ENCODE results near the gene NOL9.
A peak's percentile ranks its signal among the peaks of the same experiment; 100 is the strongest.

The NOL9 gene

GRCh38 chr1:6489799-6490180, 64.5 kb downstream of the NOL9 start:
- peak overlapping the region; percentile 61 for H3K27ac ChIP-seq (ENCODE audit: low read length)
- peak overlapping the region; percentile 98 for H3K9ac ChIP-seq (ENCODE audit: low read length)
- no peaks in the 10 kb centered on the region for H4K20me1 ChIP-seq (ENCODE audit: insufficient read depth, low read length)

DNA sequence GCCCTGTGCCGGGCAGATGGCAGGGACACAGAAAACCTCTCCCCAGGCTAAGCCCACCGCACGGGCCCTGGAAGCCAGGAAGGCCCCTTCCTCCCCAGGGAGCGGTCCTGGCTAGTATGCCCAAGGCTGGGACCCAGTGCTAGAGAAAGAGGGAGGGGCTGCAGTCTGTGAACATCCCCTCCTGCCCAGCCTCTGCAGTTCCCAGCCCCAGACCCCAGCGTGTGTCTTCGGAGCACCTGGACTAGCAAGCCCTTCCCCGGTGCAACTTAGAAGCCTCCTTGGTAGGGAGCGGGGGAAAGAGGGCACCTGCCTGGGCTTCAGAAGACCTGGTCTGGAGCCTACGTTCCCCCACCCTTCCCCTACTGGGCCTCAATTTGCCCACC, 64.9 kb downstream of the NOL9 start:
- Histone ChIP-seq H3K27ac (ENCODE audit: low read length) (no peak overlapping the region), H3K4me3 (ENCODE audit: low read length) (peak overlapping the region; percentile 98)
- TF ChIP-seq EZH2phosphoT487 (IDR thresholded peaks at IDR 0.05; ENCODE audit: low read depth): no peak
- TF ChIP-seq, protein P1, sequence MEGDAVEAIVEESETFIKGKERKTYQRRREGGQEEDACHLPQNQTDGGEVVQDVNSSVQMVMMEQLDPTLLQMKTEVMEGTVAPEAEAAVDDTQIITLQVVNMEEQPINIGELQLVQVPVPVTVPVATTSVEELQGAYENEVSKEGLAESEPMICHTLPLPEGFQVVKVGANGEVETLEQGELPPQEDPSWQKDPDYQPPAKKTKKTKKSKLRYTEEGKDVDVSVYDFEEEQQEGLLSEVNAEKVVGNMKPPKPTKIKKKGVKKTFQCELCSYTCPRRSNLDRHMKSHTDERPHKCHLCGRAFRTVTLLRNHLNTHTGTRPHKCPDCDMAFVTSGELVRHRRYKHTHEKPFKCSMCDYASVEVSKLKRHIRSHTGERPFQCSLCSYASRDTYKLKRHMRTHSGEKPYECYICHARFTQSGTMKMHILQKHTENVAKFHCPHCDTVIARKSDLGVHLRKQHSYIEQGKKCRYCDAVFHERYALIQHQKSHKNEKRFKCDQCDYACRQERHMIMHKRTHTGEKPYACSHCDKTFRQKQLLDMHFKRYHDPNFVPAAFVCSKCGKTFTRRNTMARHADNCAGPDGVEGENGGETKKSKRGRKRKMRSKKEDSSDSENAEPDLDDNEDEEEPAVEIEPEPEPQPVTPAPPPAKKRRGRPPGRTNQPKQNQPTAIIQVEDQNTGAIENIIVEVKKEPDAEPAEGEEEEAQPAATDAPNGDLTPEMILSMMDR (IDR thresholded peaks at IDR 0.05; ENCODE audit: low read depth, low read length): no peak

More at GRCh38 chr1:6489799-6490180, 64.5 kb downstream of the NOL9 start:
- peak overlapping the region; percentile 71; the same call in 1 of the 2 replicates for H2AFZ ChIP-seq (ENCODE audit: low read depth, low read length)
- H3K27me3 ChIP-seq (ENCODE audit: low read depth, low read length): no peaks in the 10 kb centered on the region
- no peaks in the 10 kb centered on the region for H3K79me2 ChIP-seq (ENCODE audit: low read length)
- peaks cover 16% of the 10 kb centered on the region for H3K4me1 ChIP-seq (ENCODE audit: low read length)
- no peaks in the 10 kb centered on the region for H3K9me3 ChIP-seq (ENCODE audit: insufficient read depth, low read length)
- no peaks in the 10 kb centered on the region for H3K36me3 ChIP-seq (replicated peaks; ENCODE audit: low read depth, low read length)
- H3K4me3 ChIP-seq (ENCODE audit: low read length): peak overlapping the region; percentile 98
- TF ChIP-seq, protein P1 (IDR thresholded peaks at IDR 0.05; ENCODE audit: low read depth, low read length): peak; percentile 69
- TF ChIP-seq EZH2phosphoT487 (IDR thresholded peaks at IDR 0.05; ENCODE audit: low read depth): no peak
- peak overlapping the region; percentile 88 for H3K4me2 ChIP-seq (ENCODE audit: low read length)

GRCh38 chr1:6488602-6489382, 65.5 kb downstream of the NOL9 start:
- Histone ChIP-seq H4K20me1 (ENCODE audit: insufficient read depth, low read length) (no peaks in the 10 kb centered on the region), H3K4me1 (ENCODE audit: low read length) (peaks cover 16% of the 10 kb centered on the region), H3K36me3 (replicated peaks; ENCODE audit: low read depth, low read length) (no peaks in the 10 kb centered on the region), H3K4me3 (ENCODE audit: low read length) (no peak overlapping the region), H3K27me3 (ENCODE audit: low read depth, low read length) (no peaks in the 10 kb centered on the region), H3K9me3 (ENCODE audit: insufficient read depth, low read length) (no peaks in the 10 kb centered on the region), H3K9ac (ENCODE audit: low read length) (no peak overlapping the region), H3K27ac (ENCODE audit: low read length) (no peak overlapping the region), H2AFZ (ENCODE audit: low read depth, low read length) (no peak overlapping the region), H3K79me2 (ENCODE audit: low read length) (no peaks in the 10 kb centered on the region), H3K4me2 (ENCODE audit: low read length) (no peak overlapping the region)
- TF ChIP-seq EZH2phosphoT487 (IDR thresholded peaks at IDR 0.05; ENCODE audit: low read depth): no peak
- TF ChIP-seq, protein P1 (IDR thresholded peaks at IDR 0.05; ENCODE audit: low read depth, low read length): no peak

More for the DNA sequence above, 64.9 kb downstream of the NOL9 start:
- peak overlapping the region; percentile 88 for H3K4me2 ChIP-seq (ENCODE audit: low read length)
- H3K79me2 ChIP-seq (ENCODE audit: low read length): no peaks in the 10 kb centered on the region
- H3K9ac ChIP-seq (ENCODE audit: low read length): no peak overlapping the region; the same call in 1 of the 2 replicates
- H4K20me1 ChIP-seq (ENCODE audit: insufficient read depth, low read length): no peaks in the 10 kb centered on the region
- peaks cover 16% of the 10 kb centered on the region for H3K4me1 ChIP-seq (ENCODE audit: low read length)
- no peaks in the 10 kb centered on the region for H3K27me3 ChIP-seq (ENCODE audit: low read depth, low read length)
- H3K36me3 ChIP-seq (replicated peaks; ENCODE audit: low read depth, low read length): no peaks in the 10 kb centered on the region
- no peak overlapping the region for H2AFZ ChIP-seq (ENCODE audit: low read depth, low read length)
- no peaks in the 10 kb centered on the region for H3K9me3 ChIP-seq (ENCODE audit: insufficient read depth, low read length)

GRCh38 chr1:6487804-6488484, 66.4 kb downstream of the NOL9 start:
- Histone ChIP-seq H3K4me1 (ENCODE audit: low read length) (peaks cover 16% of the 10 kb centered on the region), H2AFZ (ENCODE audit: low read depth, low read length) (no peak overlapping the region), H3K36me3 (replicated peaks; ENCODE audit: low read depth, low read length) (no peaks in the 10 kb centered on the region), H3K9ac (ENCODE audit: low read length) (no peak overlapping the region), H3K4me2 (ENCODE audit: low read length) (no peak overlapping the region), H3K27me3 (ENCODE audit: low read depth, low read length) (no peaks in the 10 kb centered on the region), H4K20me1 (ENCODE audit: insufficient read depth, low read length) (no peaks in the 10 kb centered on the region), H3K4me3 (ENCODE audit: low read length) (no peak overlapping the region), H3K79me2 (ENCODE audit: low read length) (no peaks in the 10 kb centered on the region), H3K27ac (ENCODE audit: low read length) (no peak overlapping the region), H3K9me3 (ENCODE audit: insufficient read depth, low read length) (no peaks in the 10 kb centered on the region)
- TF ChIP-seq EZH2phosphoT487 (IDR thresholded peaks at IDR 0.05; ENCODE audit: low read depth): no peak
- TF ChIP-seq, protein P1 (IDR thresholded peaks at IDR 0.05; ENCODE audit: low read depth, low read length): no peak
